ENCODE data around the gene A1CF. TPM values are rescaled to one million over a fixed set of nuclear protein-coding genes. Genes with fewer than 3 reads are reported as not detected.

A1CF gene
- polyA plus RNA-seq, 1 donor (not counting 4 experiments of a cell fraction or from before 2014, with no cell fraction given): not detected

- H4K20me1 ChIP-seq (ENCODE audit: control insufficient read depth, extremely low read depth, insufficient read depth, low read length): no peaks in the 10 kb centered on the region
- no peaks in the 10 kb centered on the region for H3K27me3 ChIP-seq (ENCODE audit: control insufficient read depth, extremely low read depth, insufficient read depth, low read length)
- no peak overlapping the region for H3K4me2 ChIP-seq (ENCODE audit: control insufficient read depth, extremely low read depth, insufficient read depth, low read depth, low read length)
- H3K4me3 ChIP-seq (ENCODE audit: control insufficient read depth in 2 of 3, extremely low read depth in 1 of 3, insufficient read depth in 2 of 3, low read depth in 1 of 3, low read length in 3 of 3): no peak overlapping the region
- H3K27ac ChIP-seq (ENCODE audit: control insufficient read depth, insufficient read depth, low read length): no peak overlapping the region
- DNase-seq (ENCODE audit: low read depth, low spot score) (no peak), FAIRE-seq (no peak)
- no peaks in the 10 kb centered on the region for H3K9me3 ChIP-seq (ENCODE audit: control insufficient read depth, low read depth, low read length)
- no peaks in the 10 kb centered on the region for H3K79me2 ChIP-seq (ENCODE audit: control insufficient read depth, insufficient read depth, low read length)
- dilution Hi-C loops (cut with MboI; ENCODE audit: extremely low pct_ligation_motif_present, low sequenced_read_pairs): no loop called here
- no peaks in the 10 kb centered on the region for H3K36me3 ChIP-seq (ENCODE audit: control insufficient read depth in 2 of 2, extremely low read depth in 1 of 2, insufficient read depth in 2 of 2, low read length in 2 of 2)
- H3K9me1 ChIP-seq (ENCODE audit: control insufficient read depth, extremely low read depth, insufficient read depth, low read length): no peaks in the 10 kb centered on the region
- TF ChIP-seq EZH2 (IDR thresholded peaks at IDR 0.05; ENCODE audit: low read length) (no peak), CTCF (optimal IDR thresholded peaks at IDR 0.05 in 1 of 3, IDR thresholded peaks at IDR 0.05 in 1 of 3, conservative IDR thresholded peaks at IDR 0.05 in 1 of 3; ENCODE audit: extremely low read depth in 1 of 3, insufficient read depth in 2 of 3, low read length in 3 of 3) (no peak)
- no peaks in the 10 kb centered on the region for H3K4me1 ChIP-seq (ENCODE audit: control insufficient read depth, extremely low read depth, insufficient read depth, low read length)
- no peak overlapping the region for H3K9ac ChIP-seq (ENCODE audit: control insufficient read depth, extremely low read depth, insufficient read depth, low read length)
- H2AFZ ChIP-seq (ENCODE audit: control insufficient read depth, low read length): no peak overlapping the region
These were observed 88.7 kb downstream of the A1CF start for GRCh38 chr10:50796693-50797092.

GRCh38 chr10:50794490-50794889, 90.9 kb downstream of the A1CF start:
- no peak overlapping the region for H3K4me3 ChIP-seq (ENCODE audit: control insufficient read depth in 2 of 3, extremely low read depth in 1 of 3, insufficient read depth in 2 of 3, low read depth in 1 of 3, low read length in 3 of 3)
- H3K9me3 ChIP-seq (ENCODE audit: control insufficient read depth, low read depth, low read length): no peaks in the 10 kb centered on the region
- no peak for TF ChIP-seq CTCF (optimal IDR thresholded peaks at IDR 0.05 in 1 of 3, IDR thresholded peaks at IDR 0.05 in 1 of 3, conservative IDR thresholded peaks at IDR 0.05 in 1 of 3; ENCODE audit: extremely low read depth in 1 of 3, insufficient read depth in 2 of 3, low read length in 3 of 3)
- no peak overlapping the region for H2AFZ ChIP-seq (ENCODE audit: control insufficient read depth, low read length)
- H3K79me2 ChIP-seq (ENCODE audit: control insufficient read depth, insufficient read depth, low read length): no peaks in the 10 kb centered on the region
- DNase-seq (ENCODE audit: low read depth, low spot score) (no peak), FAIRE-seq (no peak)
- H3K9me1 ChIP-seq (ENCODE audit: control insufficient read depth, extremely low read depth, insufficient read depth, low read length): no peaks in the 10 kb centered on the region
- H3K27me3 ChIP-seq (ENCODE audit: control insufficient read depth, extremely low read depth, insufficient read depth, low read length): no peaks in the 10 kb centered on the region
- no peak overlapping the region for H3K9ac ChIP-seq (ENCODE audit: control insufficient read depth, extremely low read depth, insufficient read depth, low read length)
- H3K4me1 ChIP-seq (ENCODE audit: control insufficient read depth, extremely low read depth, insufficient read depth, low read length): no peaks in the 10 kb centered on the region
- no peaks in the 10 kb centered on the region for H3K36me3 ChIP-seq (ENCODE audit: control insufficient read depth in 2 of 2, extremely low read depth in 1 of 2, insufficient read depth in 2 of 2, low read length in 2 of 2)
- H3K27ac ChIP-seq (ENCODE audit: control insufficient read depth, insufficient read depth, low read length): no peak overlapping the region
- H3K4me2 ChIP-seq (ENCODE audit: control insufficient read depth, extremely low read depth, insufficient read depth, low read depth, low read length): no peak overlapping the region
- dilution Hi-C loops (cut with MboI; ENCODE audit: extremely low pct_ligation_motif_present, low sequenced_read_pairs): no loop called here
- no peaks in the 10 kb centered on the region for H4K20me1 ChIP-seq (ENCODE audit: control insufficient read depth, extremely low read depth, insufficient read depth, low read length)
